ENCODE measurements around the gene BROX.

DNA sequence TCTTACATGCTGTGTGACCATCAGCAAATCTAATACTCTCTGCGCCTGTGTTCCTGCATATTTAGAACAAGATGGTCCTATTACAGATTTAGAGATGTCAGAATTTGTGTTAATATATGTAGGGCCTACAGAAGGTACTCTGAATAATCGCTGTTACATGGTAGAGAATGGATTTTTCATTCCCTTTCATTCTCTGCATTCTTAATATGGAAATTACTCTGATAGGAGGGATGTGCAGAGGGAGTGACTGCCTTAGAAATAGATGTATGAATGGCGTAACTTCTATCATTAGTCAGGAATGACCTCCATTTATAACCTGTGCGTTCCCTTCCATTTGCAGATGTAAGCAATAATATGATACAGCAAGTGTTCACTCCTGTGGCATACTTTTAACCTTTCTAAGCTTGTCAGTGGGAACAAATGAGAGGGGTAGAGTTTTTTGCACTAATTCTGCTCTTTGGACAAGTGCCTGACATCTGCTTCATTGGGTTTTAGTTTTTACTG is 48.9 kb upstream of the BROX start:
- TF ChIP-seq EZH2phosphoT487 (IDR thresholded peaks at IDR 0.05) (no peak), EZH2 (IDR thresholded peaks at IDR 0.05) (no peak)
- TF ChIP-seq, protein P1, sequence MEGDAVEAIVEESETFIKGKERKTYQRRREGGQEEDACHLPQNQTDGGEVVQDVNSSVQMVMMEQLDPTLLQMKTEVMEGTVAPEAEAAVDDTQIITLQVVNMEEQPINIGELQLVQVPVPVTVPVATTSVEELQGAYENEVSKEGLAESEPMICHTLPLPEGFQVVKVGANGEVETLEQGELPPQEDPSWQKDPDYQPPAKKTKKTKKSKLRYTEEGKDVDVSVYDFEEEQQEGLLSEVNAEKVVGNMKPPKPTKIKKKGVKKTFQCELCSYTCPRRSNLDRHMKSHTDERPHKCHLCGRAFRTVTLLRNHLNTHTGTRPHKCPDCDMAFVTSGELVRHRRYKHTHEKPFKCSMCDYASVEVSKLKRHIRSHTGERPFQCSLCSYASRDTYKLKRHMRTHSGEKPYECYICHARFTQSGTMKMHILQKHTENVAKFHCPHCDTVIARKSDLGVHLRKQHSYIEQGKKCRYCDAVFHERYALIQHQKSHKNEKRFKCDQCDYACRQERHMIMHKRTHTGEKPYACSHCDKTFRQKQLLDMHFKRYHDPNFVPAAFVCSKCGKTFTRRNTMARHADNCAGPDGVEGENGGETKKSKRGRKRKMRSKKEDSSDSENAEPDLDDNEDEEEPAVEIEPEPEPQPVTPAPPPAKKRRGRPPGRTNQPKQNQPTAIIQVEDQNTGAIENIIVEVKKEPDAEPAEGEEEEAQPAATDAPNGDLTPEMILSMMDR (IDR thresholded peaks at IDR 0.05), result no peak
